Central memory CD8-positive, alpha-beta T cell (primary cell): Measurements from ENCODE around the gene ZC3H12C.

Experiments used
- ATAC-seq: fragments of 150-1000 bp; cut with Tn5 transposase; replicated peaks from 2 replicates; pipeline ENCODE4 v1.10.0; 2022; ENCODE audit warnings: mild to moderate bottlenecking, moderate FRiP score, moderate number of reproducible peaks; ENCODE audit not compliant: poor library complexity, severe bottlenecking; ENCODE audit errors: extremely low read depth
- DNase-seq, 2 donors: peaks; one replicate each; pipeline ENCODE4 v3.0.0; 2021; ENCODE audit warnings: low spot score in 2 of 2
- H3K27ac Mint-ChIP-seq: one replicate; pipeline ENCODE4 v1.8.0; 2022; ENCODE audit warnings: low read depth, mild to moderate bottlenecking, moderate library complexity, mixed read lengths
- H3K27me3 Mint-ChIP-seq: one replicate; pipeline ENCODE4 v1.8.0; 2022; ENCODE audit warnings: mixed read lengths
- H3K36me3 Mint-ChIP-seq: one replicate; pipeline ENCODE4 v1.8.0; 2022; ENCODE audit warnings: mild to moderate bottlenecking, moderate library complexity, mixed read lengths; ENCODE audit not compliant: insufficient read depth
- H3K4me1 Mint-ChIP-seq: one replicate; pipeline ENCODE4 v1.8.0; 2022; ENCODE audit warnings: mixed read lengths
- H3K4me3 Mint-ChIP-seq: one replicate; pipeline ENCODE4 v1.8.0; 2022; ENCODE audit warnings: mild to moderate bottlenecking, moderate library complexity, mixed read lengths
- H3K9me3 Mint-ChIP-seq: one replicate; pipeline ENCODE4 v1.8.0; 2022; ENCODE audit warnings: mixed read lengths

The ZC3H12C gene

DNA sequence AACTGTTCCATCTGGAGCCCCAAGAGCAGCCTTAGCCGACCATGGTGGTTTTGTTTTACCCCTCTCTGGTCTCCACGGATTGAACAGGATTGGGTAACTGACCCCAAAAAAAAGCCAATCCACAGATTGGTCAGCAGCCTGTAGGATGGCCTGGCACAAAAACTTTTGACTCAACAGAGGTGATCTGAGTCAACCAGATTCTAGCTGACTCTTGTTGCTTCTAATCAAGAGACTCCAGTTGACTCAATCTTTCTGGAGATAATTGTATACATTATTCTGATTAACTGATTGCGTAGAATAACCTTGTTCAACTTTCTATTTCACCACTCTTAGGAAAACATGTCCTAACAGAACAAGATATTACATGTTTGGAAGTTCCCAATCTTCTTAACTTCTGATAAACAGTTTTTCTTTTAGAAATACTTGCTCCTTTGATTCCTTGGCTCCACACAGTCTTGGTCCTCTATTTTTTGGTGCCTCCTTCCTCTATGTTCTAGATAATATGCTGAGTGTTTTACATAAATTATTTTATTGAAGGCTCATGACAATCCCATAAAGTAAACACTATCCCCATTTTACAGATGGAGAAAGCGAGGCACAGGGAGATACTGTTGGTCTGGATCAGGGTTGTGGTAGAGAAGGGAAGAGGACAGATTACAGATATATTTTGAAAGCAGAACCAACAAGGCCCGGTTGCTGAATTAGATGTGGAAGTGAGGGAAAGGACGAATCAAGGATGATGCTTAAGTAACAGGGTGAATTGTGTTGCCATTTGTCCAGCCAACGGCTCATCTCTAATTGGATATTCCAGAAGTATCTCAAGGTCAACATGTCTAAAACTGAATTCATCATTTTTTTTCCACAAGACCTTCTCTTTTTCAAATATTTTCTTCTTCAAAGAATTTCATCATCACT is 11.5 kb upstream of the ZC3H12C start:
- Mint-ChIP-seq H3K4me3 (no peak overlapping the region), H3K36me3 (no peaks in the 10 kb centered on the region), H3K27me3 (peaks cover 8% of the 10 kb centered on the region), H3K4me1 (no peaks in the 10 kb centered on the region), H3K9me3 (no peaks in the 10 kb centered on the region), H3K27ac (no peak overlapping the region)
- ATAC-seq (no peak), DNase-seq (no peak)

GRCh38 chr11:110082899-110083298 is 10.3 kb upstream of the ZC3H12C start:
- no peak overlapping the region for H3K4me3 Mint-ChIP-seq
- no peaks in the 10 kb centered on the region for H3K4me1 Mint-ChIP-seq
- DNase-seq (no peak), ATAC-seq (no peak)
- H3K27ac Mint-ChIP-seq, result no peak overlapping the region
- no peaks in the 10 kb centered on the region for H3K36me3 Mint-ChIP-seq
- H3K9me3 Mint-ChIP-seq, result no peaks in the 10 kb centered on the region
- peaks cover 11% of the 10 kb centered on the region for H3K27me3 Mint-ChIP-seq

GRCh38 chr11:110085255-110085838 is 7.8 kb upstream of the ZC3H12C start:
- H3K27me3 Mint-ChIP-seq, result peaks cover 11% of the 10 kb centered on the region
- H3K4me3 Mint-ChIP-seq, result no peak overlapping the region
- H3K27ac Mint-ChIP-seq, result no peak overlapping the region
- no peaks in the 10 kb centered on the region for H3K36me3 Mint-ChIP-seq
- ATAC-seq (no peak), DNase-seq (no peak)
- H3K9me3 Mint-ChIP-seq, result no peaks in the 10 kb centered on the region
- no peaks in the 10 kb centered on the region for H3K4me1 Mint-ChIP-seq

DNA sequence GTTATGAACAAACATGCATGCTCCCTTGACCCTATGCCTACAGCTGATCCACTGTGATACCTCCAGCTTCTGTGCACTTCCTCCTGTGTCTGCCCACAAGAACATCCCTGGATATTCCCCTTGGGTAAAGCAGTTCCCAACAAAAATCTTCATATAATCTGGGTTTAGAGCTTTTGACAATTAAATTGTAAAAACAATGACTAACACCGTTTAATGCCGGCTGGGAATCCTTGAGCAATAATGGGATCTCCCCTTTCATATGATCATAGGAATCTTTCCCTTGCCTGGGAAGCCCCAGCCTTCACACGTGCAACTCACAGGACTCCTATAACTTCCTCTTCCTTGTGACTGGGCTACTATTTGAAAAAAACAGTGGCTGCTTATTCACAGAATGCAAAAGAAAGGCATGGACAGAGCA is 6.3 kb upstream of the ZC3H12C start:
- Mint-ChIP-seq H3K36me3 (no peaks in the 10 kb centered on the region), H3K27ac (no peak overlapping the region), H3K4me1 (no peaks in the 10 kb centered on the region), H3K9me3 (no peaks in the 10 kb centered on the region), H3K27me3 (peaks cover 18% of the 10 kb centered on the region), H3K4me3 (no peak overlapping the region)
- ATAC-seq (no peak), DNase-seq (no peak)

DNA sequence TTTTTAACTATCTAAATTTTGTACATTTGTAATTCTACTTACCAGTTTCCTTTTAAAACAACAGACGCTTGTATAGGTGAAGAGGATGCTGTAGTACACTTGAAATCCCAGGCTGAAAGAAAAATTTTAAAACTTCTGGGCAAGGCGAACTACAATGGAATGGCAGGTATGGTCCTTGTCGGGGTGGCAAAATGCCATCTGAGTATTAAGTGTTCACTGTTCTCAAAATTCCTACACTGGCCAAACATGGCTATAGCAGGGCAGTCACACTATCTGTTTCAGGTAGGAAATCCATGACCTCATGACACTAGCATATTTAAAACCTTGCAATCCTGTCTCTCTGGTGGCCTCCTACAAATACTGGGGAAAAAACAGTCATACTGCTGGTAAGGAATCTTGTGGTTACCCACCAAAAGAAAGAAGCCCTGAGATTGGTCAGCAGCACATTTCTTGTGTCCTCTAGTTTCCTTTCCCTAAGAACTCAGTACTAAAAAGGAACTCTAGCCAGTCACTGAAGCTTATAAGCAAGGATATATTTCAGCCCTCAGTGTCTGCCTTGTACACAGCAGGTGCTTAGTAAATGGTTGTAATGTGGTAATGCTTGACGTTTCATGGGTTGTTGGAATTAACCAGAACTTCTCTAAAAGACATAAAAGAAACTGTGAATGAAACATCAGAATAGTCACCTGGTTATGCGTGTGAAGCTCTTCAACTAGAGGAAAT is 5.2 kb upstream of the ZC3H12C start:
- ATAC-seq, result no peak

GRCh38 chr11:110088535-110089344 is 4.5 kb upstream of the ZC3H12C start:
- Mint-ChIP-seq H3K9me3 (no peaks in the 10 kb centered on the region), H3K27me3 (peaks cover 26% of the 10 kb centered on the region), H3K4me1 (peaks cover 5% of the 10 kb centered on the region), H3K27ac (no peak overlapping the region), H3K4me3 (no peak overlapping the region), H3K36me3 (no peaks in the 10 kb centered on the region)
- DNase-seq (no peak), ATAC-seq (no peak)

More for the DNA sequence above, 5.2 kb upstream of the ZC3H12C start:
- no peak overlapping the region for H3K27ac Mint-ChIP-seq
- peaks cover 5% of the 10 kb centered on the region for H3K4me1 Mint-ChIP-seq
- H3K4me3 Mint-ChIP-seq, result no peak overlapping the region
- DNase-seq, result no peak
- H3K36me3 Mint-ChIP-seq, result no peaks in the 10 kb centered on the region
- H3K9me3 Mint-ChIP-seq, result no peaks in the 10 kb centered on the region
- peaks cover 25% of the 10 kb centered on the region for H3K27me3 Mint-ChIP-seq

DNA sequence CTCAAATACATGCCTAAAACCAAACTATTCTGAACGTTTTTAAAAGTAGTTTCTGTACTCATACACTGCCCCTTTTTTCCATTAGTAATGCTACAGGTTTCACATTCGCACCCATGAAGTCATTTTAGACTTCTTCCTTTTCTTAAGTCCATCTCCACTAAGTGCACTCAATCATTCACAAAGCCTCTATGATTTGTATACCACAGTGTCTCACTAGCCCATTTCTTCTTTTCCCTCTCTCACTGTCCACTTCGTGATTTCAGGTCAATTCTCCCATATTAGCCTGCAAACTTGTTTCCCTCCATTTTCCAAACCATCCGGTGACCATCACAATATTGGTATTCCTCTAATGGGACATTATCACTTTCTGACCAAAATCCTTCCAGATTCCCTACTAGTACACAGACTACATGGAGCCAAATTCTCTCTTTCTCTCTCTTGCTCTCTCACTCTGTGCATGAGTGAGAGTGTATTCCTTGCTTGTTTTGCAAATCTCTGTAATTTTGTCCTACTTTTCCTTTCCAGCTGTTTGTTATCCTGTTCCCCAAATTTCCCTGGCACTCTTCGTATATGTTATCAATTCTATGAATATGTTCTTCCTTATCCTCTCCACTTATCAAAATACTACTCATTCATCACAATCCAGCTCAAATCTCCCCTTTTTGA is 3.4 kb upstream of the ZC3H12C start:
- peaks cover 5% of the 10 kb centered on the region for H3K4me1 Mint-ChIP-seq
- H3K36me3 Mint-ChIP-seq, result no peaks in the 10 kb centered on the region
- DNase-seq (no peak), ATAC-seq (no peak)
- no peaks in the 10 kb centered on the region for H3K9me3 Mint-ChIP-seq
- H3K4me3 Mint-ChIP-seq, result no peak overlapping the region
- no peak overlapping the region for H3K27ac Mint-ChIP-seq
- H3K27me3 Mint-ChIP-seq, result peaks cover 34% of the 10 kb centered on the region

- Mint-ChIP-seq H3K27ac (no peak overlapping the region), H3K27me3 (peaks cover 40% of the 10 kb centered on the region)
- no peak for ATAC-seq
Measured at GRCh38 chr11:110090466-110091026, 2.6 kb upstream of the ZC3H12C start.

DNA sequence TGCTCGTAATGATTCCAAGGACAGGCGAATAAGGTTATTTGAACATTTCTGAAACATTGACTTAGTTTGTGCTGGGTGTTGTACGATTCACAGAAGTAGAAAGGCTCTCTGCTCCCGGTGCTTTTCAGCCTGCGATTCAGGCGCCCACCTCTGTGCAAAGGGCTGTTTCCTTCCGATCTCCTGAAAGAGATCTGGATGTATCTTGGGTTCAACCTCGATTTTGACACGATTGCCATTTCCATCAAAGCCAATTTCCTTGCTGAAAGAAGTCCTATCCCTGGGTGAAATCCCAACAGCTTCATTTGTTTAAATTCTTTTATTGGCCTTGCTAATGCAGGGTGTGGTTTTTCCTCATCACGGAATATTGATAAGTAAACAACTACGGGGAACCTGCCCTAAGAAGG is 1.1 kb upstream of the ZC3H12C start:
- Mint-ChIP-seq H3K4me3 (peak overlapping the region; percentile 72), H3K36me3 (no peaks in the 10 kb centered on the region), H3K27ac (no peak overlapping the region), H3K9me3 (no peaks in the 10 kb centered on the region), H3K27me3 (peaks cover 41% of the 10 kb centered on the region), H3K4me1 (peaks cover 5% of the 10 kb centered on the region)
- no peak for DNase-seq
- ATAC-seq, result no peak

More at GRCh38 chr11:110090466-110091026, 2.6 kb upstream of the ZC3H12C start:
- Mint-ChIP-seq H3K36me3 (no peaks in the 10 kb centered on the region), H3K4me1 (peaks cover 5% of the 10 kb centered on the region), H3K4me3 (no peak overlapping the region), H3K9me3 (no peaks in the 10 kb centered on the region)
- DNase-seq, result no peak

- Mint-ChIP-seq H3K36me3 (peaks cover 2% of the 10 kb centered on the region), H3K9me3 (no peaks in the 10 kb centered on the region), H3K27ac (no peak overlapping the region), H3K4me3 (peak overlapping the region; percentile 67), H3K27me3 (peaks cover 41% of the 10 kb centered on the region), H3K4me1 (peaks cover 5% of the 10 kb centered on the region)
- ATAC-seq (peak; percentile 7), DNase-seq (no peak)
Measured at GRCh38 chr11:110093407-110094297, 460 bp downstream of the ZC3H12C start.
